GM12875 (cell line): Measurements from ENCODE around the gene PLA2R1.

Experiments used
- H3K4me3 ChIP-seq: one replicate; pipeline ENCODE4 v1.5.1; 2011; ENCODE audit warnings: low read depth, low read length, control low read depth
- CTCF ChIP-seq: IDR thresholded peaks from 2 replicates; pipeline ENCODE4 v1.5.1; 2011; ENCODE audit warnings: low read depth, mild to moderate bottlenecking, control low read depth, inconsistent platforms, low read length, moderate library complexity, borderline replicate concordance; ENCODE audit not compliant: insufficient read depth

Gene PLA2R1

GRCh38 chr2:160064916-160065315 is 2.5 kb upstream of the PLA2R1 start:
- TF ChIP-seq CTCF = no peak
- H3K4me3 ChIP-seq = no peak overlapping the region

- TF ChIP-seq CTCF = no peak
These were observed 1.6 kb upstream of the PLA2R1 start for GRCh38 chr2:160063879-160064612.

GRCh38 chr2:160063271-160063670 is 856 bp upstream of the PLA2R1 start:
- TF ChIP-seq CTCF = no peak
- no peak overlapping the region for H3K4me3 ChIP-seq

More at GRCh38 chr2:160063879-160064612, 1.6 kb upstream of the PLA2R1 start:
- no peak overlapping the region for H3K4me3 ChIP-seq

GRCh38 chr2:160061944-160062291 is 497 bp downstream of the PLA2R1 start:
- no peak for TF ChIP-seq CTCF
- H3K4me3 ChIP-seq = no peak overlapping the region

GRCh38 chr2:160061533-160061932 is 882 bp downstream of the PLA2R1 start:
- H3K4me3 ChIP-seq = no peak overlapping the region
- no peak for TF ChIP-seq CTCF

- TF ChIP-seq CTCF = no peak
- H3K4me3 ChIP-seq = no peak overlapping the region
These were observed 2.1 kb downstream of the PLA2R1 start for GRCh38 chr2:160060297-160060696.

GRCh38 chr2:160057356-160057755 is 5.1 kb downstream of the PLA2R1 start:
- no peak for TF ChIP-seq CTCF
- H3K4me3 ChIP-seq = no peak overlapping the region
